Measurements from ENCODE around the gene SPTLC1.
"Not testable (repeated sequence)": the region's sequence is repeated elsewhere in the genome, so short reads cannot be mapped to it uniquely, and the experiment has no call there.

Gene SPTLC1

DNA sequence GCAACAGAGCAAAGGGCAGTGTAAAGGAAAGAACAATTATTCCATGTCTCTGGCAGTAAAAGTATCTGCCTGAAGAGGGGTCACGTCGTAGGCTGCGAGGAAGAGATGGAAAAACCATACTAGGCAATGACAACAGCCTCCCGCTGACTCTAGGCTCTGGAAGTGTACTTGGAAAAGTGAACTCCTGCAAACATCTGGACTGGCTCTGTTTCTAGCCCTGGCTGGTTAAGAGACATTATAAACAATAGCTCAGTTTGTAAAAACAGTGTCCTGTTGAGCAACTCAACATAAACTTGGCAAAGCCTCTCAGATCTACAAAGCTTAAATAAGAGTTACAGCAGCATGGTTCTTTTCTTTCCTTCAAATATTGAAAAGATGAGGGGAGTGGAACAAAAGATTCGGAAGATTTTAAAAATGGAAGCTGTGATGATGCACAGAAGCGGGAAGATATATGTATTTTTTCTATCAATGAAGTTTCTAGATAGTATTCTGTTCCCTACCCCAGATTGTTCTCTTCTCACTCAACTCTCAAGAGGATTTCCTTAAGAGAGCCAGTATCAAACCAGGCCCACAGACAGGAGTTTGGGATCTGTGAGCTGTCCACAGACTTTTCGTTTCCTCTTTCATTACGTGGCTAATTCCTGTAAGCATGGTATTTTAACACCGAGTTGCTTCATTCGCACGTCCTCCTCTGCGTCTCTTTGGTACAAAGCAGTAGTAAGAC, 79.4 kb downstream of the SPTLC1 start:
- DNase-seq (ENCODE audit: low read depth in 1 of 2, low spot score in 1 of 2): no peak

DNA sequence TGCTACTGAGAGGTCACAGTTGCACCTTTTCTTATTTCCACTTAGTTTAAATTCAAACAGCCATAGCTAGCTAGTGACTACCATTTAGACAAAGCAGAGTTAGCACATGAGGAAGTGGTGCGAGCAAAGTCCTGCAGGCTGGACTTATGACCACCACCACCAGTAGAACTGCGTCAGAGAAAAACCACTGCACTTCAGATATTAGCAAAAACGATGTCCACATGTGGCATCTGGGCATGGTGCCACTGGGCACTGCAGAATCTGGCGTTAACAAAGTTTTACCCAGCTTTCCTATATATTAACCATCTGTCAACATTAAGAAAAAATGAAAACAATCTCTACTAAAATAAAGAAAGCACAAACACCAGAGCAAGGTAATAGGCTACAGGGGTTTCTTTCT, 80.1 kb downstream of the SPTLC1 start:
- DNase-seq (ENCODE audit: low read depth in 1 of 2, low spot score in 1 of 2): no peak

DNA sequence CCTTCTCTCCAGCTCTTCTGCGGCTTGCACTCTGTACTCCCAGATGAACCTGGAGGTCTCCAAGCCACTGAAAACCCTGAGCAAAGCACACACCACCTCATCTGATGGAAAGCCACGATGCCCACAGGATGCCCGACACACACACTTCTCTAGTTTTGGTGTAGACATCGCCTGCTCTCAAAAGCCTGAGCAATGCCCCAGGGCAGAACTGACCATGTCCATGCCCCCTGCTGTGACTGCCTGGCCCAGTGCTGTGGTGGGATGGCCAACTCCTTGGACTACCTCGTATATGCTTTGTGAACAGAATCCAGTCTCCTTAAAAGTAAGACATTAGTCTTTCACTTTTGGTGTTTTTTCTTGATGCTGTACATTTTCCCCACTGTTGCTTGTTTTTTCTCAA, 81.2 kb downstream of the SPTLC1 start:
- no peak for DNase-seq (ENCODE audit: low read depth in 1 of 2, low spot score in 1 of 2)

DNA sequence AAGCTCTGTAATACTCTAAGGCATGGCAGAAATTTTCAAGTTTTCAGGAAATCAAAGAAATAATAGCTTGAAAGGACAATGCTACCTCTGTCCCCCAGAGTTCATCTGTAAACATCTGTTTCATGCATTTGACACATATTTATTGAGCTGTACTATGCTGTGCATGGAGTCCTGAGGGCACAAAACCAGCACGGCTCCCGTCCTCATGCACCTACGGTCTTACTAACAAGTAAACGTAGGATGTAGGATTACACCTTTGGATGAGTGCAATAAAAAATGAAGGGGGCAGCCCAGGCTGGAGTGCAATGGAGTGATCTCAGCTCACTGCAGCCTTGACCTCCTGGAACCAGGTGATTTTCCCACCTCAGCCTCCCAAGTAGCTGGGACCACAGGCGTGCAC, 81.9 kb downstream of the SPTLC1 start:
- DNase-seq (ENCODE audit: low read depth in 1 of 2, low spot score in 1 of 2): no peak

DNA sequence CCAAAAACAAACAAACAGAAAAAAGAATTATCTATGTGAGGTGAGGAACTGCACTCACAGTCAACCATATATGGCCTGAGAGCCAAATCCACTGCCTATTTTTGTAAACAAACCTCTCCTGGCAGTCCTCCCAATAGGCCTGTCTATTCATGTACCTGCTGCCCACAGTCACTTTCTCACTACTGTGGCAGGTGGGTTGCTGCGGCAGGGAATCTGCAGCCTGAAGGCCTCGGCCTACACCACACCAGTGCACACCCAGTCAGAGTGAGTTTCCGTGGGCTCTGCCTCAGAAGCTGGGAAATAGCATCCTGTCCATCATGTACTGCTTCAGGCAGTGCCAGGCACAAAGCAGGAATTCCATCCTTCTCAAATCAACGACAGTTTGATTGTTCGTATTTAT, 82.3 kb downstream of the SPTLC1 start:
- DNase-seq (ENCODE audit: low read depth in 1 of 2, low spot score in 1 of 2): no peak

DNA sequence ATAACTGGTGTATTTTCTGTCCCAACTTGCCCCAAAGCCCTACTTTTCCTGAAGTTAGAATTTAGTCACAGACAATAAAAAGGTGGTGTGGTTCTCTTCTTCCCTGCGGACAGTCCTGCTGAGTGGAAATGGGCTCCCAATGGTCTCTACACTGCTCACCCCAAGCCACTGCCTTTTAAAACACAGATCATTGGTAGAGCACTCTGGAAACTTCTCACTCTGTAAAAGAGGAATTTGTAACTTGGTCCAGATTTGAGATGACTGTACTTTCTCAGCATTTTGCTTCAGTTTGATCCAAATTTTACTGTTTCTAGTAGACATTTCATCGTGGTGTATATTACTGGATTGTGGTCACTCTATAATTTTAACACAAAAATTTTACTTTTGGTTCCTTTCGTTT, 84.8 kb downstream of the SPTLC1 start:
- DNase-seq (ENCODE audit: low read depth in 1 of 2, low spot score in 1 of 2): no peak

DNA sequence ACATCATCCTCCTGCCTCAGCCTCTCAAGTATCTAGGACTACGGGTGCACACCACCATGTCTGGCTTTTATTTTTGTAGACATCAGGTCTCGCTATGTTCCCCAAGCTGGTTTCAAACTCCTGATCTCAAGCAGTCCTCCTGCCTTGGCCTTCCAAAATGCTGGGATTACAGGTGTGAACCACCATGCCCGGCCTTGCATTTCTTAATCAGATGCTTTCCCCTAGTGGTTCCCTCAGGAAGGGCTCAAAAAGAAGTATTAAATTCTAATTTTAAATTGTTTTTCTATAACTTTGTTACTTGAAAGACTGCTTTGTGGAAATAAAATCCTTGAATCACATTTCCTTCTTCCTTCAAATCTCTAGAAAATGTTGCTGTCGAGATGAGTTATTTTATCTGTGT, 85.7 kb downstream of the SPTLC1 start:
- no peak for DNase-seq (ENCODE audit: low read depth in 1 of 2, low spot score in 1 of 2)

DNA sequence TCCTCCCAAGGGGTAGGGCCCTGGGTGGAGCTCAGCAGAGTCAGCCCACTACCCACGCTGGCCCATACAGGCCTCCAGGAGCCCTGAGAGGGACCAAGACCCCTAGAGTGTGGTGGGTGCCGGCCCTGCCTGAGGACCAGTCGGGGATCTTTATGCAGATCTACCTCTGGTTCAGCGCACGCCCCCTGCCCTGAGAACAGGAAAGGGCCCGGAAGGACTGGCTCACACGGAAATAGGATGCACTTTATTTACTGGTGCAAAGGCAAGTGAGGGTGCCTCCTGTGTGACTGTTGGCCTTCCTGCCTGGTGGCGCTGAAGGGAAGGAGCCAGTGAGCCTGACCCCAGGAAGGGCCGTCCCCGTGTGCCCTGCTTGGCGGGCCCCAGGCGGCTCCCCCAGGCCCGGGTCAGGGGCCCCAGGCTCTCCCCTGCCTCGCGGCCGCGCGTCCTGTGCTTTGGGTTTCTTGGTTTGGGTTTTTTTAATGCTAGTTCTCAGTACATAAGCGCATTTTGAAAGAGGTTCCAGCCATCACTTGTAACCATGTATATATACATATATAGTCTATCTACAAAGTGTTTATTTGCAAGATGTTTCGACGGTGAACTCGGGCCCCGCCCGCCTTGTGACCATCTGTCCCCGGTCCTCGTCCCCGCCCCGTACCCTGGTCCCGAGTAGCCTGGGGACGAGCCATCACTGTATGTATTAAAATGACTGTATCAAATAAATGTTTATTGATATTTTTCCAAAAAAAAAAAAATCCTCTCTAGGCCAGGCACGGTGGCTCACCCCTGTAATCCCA, 88.8 kb downstream of the SPTLC1 start:
- DNase-seq (ENCODE audit: low read depth in 1 of 2, low spot score in 1 of 2): no peak

DNA sequence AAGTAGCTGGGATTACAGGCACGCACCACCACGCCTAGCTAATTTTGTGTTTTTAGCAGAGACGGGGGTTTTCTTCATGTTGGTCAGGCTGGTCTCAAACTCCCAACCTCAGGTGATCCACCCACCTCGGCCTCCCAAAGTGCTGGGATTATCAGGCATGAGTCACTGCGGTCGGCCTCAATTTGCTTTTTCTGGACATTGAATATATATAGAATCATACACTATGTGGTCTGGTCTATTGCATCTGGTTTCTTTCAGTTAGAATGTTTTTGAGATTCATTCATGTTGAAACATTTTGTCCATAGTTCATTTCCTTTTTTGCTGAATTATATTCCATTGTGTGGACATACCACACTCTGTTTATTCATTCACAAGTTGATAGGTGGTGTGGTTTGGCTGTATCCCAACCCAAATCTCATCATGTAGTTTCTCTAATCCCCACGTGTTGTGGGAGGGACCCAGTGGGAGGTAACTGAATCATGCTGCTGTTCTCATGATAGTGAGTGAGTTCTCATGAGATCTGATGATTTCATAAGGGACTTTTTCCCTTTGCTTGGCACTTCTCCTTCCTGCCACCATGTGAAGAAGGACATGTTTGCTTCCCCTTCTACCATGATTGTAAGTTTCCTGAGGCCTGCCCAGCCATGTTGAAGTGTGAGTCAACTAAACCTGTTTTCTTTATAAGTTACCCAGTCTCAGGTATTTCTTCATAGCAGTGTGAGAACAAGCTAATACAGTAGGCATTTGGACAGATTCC, 93.2 kb downstream of the SPTLC1 start:
- not testable (repeated sequence) for DNase-seq (ENCODE audit: low read depth in 1 of 2, low spot score in 1 of 2)

DNA sequence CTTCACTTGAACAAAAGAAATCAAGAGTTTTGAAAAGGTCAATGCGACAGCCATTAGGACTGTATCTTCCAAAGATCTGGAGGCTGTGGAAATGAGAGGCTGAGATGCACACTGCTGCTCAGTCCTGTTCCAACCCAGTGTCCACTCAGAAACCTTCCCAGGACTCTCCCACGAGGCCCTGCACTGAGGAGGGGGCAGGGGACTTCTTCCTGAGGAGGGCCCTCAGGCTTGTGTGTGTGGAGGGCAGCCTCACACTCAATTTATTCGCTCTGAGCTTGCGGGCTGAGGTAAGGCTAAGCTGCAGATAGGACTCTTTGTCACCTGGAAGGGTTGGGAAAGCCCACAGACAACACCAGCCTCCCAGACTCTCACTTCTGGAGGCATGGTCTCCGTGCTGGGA, 95.6 kb downstream of the SPTLC1 start:
- DNase-seq (ENCODE audit: low read depth in 1 of 2, low spot score in 1 of 2): no peak

DNA sequence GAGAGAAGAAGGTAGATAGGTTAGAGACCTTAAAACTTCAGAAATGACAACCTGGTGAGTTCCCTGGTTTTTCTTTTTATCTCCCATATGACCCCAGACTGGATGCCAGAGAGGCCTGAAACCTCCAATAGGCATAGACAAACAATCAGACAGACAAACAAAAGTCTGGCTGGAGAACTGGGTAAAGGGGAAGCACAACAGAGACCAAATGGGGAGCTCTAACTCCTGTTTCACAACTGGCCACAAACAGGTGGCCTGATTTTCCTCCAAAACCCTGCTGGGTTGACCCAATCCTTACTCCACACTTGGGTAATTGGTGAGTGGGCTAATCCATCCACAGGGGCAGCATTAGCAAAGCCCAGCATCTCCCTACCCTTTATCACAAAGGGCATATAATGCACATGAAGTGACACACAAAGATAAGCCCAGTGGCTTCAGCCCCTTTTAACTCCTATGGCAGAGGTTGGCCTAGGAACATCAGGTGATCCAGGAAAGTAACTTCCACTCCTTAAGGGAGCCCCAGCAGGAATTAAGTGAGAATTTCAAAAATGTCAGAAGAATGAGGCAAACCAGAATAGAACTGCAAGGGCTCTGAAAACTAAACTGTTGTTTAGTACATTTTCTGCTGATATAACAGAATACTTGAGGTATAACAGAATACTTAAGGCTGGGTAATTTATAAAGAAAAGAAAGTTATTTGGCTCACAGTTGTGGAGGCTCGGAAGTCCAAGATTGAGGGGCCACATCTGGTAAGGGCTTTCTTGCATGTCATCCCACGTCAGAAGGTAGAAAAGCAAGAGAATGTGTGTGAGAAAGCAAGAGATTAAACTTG, 104.3 kb downstream of the SPTLC1 start:
- no peak for DNase-seq (ENCODE audit: low read depth in 1 of 2, low spot score in 1 of 2)

DNA sequence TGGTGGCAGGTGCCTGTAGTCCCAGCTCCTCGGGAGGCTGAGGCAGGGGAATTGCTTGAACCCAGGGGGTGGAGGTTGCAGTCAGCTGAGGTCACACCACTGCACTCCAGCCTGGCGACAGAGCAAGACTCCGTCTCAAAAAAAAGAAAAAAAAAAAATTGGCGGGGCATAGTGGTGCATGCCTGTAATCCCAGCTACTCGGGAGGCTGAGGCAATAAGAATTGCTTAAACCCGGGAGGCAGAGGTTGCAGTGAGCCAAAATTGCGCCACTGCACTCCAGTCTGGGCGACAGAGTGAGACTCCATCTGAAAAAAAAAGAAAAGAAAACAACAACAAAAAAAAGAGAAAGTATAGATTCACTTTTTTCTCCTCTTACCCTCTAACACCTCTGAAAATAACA, 105.0 kb downstream of the SPTLC1 start:
- DNase-seq (ENCODE audit: low read depth in 1 of 2, low spot score in 1 of 2): not testable (repeated sequence)

DNA sequence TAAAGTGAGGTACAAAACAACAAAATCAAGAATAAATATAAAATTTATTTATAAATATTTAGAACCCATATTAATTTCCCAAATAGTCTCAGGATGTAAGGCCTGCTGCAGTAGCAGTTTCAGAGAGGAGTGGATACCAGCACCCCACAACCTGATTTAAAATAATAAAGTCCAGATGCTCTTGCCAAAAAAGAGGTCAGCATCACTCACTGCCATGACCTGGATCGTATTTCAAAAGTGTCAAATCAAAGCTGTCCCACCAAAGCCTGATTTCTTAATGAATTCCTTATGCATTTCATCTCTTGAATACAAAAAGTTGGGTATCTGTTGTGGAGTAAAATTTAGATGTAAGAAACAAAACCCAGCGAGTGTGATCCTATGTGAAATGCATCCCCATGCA, 107.2 kb downstream of the SPTLC1 start:
- no peak for DNase-seq (ENCODE audit: low read depth in 1 of 2, low spot score in 1 of 2)

DNA sequence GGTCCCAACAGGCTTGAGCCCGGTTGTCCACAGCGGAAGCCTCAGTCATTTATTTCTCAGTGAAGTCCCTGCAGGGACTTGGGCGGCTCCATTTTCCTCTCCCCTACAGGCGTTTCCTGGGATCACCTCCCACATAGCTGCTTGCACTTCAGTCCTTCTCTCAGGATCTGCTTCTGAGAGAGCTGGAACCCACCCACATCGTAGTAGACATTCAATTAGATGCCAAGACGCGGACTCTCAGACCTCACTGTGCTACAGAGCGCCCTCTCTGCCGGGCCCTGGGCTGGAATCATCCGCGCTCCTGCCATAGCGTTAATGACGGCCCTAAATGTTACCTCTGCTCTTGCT, 111.2 kb downstream of the SPTLC1 start:
- DNase-seq (ENCODE audit: low read depth in 1 of 2, low spot score in 1 of 2): no peak

DNA sequence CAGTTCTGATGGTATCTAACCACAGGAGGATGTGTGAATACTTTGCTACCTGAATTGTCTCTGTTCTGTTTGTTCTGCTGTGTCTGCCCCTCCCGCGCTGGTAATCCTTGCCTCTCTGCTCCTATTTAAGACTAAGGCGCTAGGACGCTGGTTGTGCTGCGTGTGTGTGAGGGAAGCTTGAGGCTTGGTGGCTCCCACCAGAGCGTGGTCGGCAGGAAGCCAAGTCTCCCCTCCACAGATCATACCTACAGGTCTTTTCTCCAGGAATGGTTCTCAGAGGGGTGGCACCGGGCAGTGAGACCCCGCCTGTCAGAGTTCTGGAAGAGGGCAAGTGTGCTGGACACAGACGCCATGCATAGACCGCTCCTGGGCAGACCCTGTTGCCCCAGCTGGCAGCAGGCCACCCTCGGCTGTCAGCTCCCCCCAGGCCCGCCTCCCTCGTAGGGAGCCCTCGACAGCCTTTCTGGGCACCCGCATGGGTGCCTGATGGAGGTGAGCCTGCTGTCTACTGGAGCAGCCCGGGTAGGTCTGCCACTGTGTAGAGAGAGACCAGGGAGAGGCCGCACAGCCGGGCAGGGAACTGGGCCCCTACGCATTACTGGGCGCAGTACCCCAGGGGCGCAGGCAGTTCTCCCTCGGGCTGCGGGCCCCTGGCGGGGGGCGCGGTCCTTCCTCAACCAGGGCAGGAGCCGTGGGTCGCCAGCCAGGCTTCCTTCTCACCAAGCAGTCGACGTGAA, 111.7 kb downstream of the SPTLC1 start:
- DNase-seq (ENCODE audit: low read depth in 1 of 2, low spot score in 1 of 2): no peak

DNA sequence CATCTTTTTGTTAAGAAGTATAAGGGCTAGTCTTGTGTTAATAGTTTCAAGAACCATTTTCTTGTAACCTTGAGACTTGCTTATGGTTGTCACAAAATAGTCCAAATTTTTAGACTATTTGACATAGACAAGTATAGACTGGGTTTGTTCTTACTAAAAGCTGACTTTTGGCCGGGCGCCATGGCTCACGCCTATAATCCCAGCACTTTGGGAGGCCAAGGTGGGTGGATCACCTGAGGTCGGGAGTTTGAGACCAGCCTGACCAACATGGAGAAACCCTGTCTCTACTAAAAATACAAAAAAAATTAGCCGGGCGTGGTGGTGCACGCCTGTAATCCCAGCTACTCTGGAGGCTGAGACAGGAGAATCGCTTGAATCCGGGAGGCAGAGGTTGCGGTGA, 113.3 kb downstream of the SPTLC1 start:
- not testable (repeated sequence) for DNase-seq (ENCODE audit: low read depth in 1 of 2, low spot score in 1 of 2)

DNA sequence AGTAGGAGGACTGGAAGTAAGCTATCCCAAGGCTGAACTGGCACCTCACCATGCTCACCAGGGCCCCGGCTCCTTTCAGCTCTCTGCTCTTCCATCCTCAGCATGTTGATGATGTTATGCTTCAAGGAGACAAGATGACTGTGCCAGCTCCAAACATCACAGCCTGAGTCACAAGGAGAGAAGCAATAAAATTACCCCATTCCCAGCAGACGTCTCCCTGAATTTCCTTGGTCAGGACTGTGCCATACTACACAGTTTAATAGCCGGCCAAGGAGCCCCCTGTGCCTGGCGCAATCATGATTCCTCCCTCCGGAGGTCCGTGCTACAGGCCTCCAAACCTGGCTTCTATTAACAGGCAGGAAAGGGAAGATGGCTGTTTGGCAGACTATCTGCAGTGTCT, 114.0 kb downstream of the SPTLC1 start:
- DNase-seq (ENCODE audit: low read depth in 1 of 2, low spot score in 1 of 2): no peak

DNA sequence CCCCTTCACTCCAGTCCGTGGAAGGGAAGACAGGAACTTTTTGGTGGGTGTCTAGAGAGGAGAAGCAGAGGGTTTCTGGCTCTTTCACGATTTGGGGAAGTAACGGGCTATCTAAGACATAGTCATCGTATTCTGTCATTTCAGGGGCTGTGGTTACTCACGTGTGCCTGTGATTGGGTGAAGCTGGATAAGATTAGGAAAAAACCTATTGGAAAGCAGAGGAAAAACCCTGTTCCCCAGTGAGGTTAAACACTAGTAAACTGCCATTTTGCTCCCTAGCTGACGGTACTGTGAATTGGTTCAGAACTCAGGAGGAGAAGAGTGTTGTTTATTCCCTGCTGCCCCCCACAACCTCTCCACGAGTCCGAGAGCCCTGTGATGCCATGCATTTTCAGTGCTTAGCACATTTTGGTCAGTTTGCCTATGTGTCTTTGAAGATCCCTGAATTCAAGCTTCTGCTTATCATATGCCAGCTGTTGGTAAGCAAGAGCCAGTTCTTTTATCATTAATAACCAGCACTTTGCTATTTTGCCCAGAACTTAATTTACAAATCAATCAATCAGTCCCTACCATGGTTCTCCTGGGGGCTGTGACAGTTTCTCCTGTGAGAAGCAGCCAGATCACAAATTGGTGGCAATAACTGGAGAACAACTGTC, 120.1 kb downstream of the SPTLC1 start:
- DNase-seq (ENCODE audit: low read depth in 1 of 2, low spot score in 1 of 2): no peak

DNA sequence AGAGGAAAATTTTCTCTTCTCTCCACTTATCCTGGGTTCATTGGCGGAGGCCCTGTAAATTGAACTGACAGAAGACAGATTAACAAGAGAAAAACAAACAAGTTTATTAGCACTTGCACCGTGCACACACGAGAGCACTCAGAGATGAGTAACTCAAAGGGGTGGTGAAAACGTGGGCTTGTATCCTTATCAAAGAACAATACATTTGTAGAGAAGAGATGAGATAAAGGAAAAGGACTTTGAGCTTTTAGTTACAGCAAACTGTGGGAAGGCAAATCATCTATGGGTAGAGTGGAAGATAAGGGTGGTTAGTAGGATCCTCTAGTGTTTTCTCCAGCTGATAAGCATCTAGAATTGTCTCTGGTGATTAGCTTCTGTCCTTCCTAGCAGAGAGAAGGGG, 120.8 kb downstream of the SPTLC1 start:
- no peak for DNase-seq (ENCODE audit: low read depth in 1 of 2, low spot score in 1 of 2)

DNA sequence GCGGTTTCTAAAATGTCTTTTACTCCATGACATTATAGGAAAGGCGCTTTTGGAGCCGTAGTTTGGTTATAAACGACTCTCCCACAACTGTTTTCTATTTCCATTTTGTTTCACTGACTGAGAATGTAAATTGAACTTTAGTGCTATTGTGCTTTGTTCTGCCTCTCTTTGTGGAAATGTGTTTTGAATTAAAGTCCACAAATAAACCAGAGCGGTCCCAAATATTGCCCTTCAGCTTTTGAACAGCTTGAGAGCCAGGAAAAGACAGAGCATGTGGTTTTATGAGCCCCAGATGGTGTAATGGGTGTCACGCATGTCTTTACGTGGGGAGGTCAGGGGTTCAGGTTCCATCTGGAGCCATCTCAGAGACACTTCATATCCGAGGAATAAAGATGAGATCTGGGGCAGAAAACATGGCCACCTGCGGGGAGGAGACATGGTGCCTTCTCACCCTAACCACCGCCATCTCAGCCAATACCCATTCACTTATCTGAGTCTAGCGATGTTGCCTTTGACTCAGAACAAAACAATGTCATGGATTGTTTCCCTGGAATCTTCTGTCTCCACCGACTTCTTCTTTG, 122.7 kb downstream of the SPTLC1 start:
- DNase-seq (ENCODE audit: low read depth in 1 of 2, low spot score in 1 of 2): no peak
